G401.6 (cell line): Measurements from ENCODE around the gene PRICKLE1.
"Not testable (repeated sequence)": the region's sequence is repeated elsewhere in the genome, so short reads cannot be mapped to it uniquely, and the experiment has no call there.

Experiments
- FAIRE-seq: peaks from 2 replicates; lab custom pipeline; 2012; peaks lifted over from hg19 to GRCh38; lab: Jason Lieb, UNC

Gene PRICKLE1

DNA sequence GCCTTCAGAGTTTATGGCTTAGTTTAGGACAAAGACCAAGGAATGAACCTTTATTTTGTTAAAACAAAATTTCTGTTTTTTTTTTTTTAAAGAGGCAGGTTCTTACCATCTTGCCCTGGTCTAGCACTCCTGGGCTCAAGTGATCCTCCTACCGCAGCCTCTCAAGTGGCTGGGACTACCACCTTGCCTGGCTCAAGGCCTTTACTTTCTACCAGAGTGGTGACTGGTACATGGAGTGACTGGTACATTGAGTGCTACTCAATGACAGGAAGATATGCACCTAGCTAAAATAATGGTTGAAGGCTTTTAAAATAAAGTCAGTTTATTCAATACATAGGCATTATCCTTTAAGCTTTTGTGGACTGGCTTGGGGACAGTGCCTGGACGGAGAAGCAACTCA lies 32.6 kb downstream of the PRICKLE1 start:
- no peak for FAIRE-seq

DNA sequence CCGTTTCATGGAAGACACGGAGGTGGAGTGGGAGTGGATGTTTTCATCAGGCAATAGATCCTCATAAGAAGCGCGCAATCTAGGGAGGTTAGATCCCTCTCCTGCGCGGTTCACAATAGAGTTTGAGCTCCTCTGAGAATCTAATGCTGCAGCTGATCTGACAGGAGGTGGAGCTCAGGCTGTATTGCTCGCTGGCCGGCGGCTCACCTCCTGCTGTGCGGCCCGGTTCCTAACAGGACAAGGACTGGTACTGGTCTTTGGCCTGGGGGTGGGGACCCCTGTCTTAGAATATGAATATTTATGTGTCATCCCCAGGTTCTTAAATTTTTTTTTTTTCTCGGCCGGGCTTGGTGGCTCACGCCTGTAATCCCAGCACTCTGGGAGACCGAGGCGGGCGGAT lies 36.7 kb downstream of the PRICKLE1 start:
- no peak for FAIRE-seq

DNA sequence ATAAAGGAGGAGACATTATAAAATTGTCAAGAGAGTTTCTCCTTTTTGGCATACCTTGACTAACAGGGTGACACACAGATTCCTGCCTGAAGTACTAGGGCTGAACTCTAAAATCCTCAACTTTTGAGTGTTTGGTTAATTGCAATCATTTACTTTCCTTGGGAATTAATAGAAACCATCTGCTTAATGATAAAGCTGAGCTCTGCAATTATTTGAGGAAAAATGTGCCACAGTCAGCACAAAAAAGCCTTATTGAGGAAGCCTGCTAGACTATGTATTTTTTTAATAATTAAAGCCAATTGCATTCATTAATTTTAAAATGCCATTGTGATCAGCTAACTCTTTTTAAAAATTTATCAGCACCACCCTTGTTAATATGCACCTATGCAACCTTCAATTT lies 38.7 kb downstream of the PRICKLE1 start:
- FAIRE-seq = no peak

DNA sequence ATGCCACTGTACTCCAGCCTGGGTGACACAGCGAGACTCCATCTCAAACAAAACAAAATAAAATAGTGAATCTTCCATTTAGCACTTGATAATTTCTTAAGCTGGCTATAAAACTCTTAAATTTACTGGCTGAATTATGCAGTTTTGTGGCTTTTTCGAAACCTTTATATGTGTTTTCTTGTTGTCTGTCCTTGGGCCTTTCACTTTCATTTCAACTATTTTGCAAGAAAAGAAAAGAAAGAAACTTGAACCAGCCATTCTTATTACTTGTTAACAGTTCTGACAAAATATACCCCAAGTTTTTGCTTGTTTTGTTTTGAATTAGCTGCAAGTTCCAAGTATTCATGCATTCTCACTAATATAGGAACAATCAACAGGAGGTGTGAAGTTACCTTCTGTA lies 42.8 kb downstream of the PRICKLE1 start:
- no peak for FAIRE-seq

DNA sequence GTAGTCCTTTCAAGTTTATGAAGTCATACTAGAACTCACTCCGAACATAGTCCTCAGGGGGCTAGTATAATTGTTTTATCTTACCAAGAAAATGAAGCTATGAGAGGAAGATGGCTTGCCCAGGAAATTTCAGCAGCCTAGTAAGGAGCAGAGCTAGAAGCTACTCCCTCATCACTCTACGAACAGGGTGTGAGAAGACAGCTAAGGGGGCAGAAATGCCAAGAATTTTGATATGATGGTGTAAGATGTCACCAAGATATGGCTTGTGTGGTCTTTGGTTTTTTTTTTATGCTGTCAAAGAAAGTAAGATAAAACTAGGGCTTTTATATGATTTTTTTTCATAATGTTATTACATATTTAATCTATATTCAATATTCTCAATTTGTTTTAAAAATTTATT lies 47.6 kb downstream of the PRICKLE1 start:
- no peak for FAIRE-seq

DNA sequence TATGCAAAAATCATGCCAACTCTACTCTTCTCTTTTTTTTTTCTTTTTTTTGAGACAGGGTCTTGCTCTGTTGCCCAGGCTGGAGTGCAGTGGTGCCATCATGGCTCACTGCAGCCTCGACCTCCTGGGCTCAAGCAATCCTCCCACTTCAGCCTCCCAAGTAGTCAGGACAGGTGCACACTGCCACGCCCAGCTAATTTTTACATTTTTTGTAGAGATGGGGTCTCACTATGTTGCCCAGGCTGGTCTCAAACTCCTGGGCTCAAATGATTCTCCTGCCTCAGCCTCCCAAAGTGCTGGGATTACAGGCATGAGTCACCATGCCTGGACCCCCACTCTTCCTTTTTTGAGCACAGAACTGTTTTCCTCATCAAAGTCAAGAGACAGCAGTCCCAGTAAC lies 48.2 kb downstream of the PRICKLE1 start:
- not testable (repeated sequence) for FAIRE-seq

DNA sequence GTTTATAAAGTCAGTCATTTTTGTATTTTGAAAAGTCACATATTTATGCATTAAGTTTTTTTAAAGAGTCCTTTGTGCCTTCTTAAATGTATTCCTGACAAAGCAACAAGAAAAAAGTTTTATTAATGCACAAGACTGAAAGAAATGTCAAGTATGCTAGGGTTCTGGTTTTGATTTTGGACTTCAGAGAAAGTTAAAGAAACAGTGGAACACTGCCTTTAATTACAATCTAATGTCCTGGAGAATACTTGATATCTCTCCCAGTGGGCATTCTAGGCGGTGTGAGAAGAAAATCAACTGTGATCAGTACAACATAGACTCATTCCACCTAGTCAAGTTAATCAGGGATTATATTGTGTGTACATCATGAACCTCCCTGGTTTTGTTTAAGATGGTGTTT lies 49.9 kb downstream of the PRICKLE1 start:
- FAIRE-seq = no peak

DNA sequence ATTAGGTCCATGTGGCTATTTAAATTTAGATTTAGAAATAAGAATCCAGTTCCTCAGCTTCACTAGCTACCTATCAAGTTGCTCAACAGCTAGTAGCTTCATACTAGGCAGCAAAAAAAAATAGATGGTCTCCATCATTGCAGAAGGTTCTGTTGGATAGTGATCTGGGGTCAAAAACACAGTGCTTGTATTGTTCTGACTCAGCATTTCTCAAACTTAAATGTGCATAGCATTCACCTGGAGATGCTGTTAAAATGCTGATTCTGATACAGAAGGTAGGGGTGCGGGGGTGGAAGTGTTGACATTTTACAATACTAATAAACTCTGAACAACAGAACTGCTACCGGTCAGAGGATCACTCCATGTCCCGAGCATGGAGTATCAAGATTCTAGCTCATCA lies 51.3 kb downstream of the PRICKLE1 start:
- FAIRE-seq = no peak

DNA sequence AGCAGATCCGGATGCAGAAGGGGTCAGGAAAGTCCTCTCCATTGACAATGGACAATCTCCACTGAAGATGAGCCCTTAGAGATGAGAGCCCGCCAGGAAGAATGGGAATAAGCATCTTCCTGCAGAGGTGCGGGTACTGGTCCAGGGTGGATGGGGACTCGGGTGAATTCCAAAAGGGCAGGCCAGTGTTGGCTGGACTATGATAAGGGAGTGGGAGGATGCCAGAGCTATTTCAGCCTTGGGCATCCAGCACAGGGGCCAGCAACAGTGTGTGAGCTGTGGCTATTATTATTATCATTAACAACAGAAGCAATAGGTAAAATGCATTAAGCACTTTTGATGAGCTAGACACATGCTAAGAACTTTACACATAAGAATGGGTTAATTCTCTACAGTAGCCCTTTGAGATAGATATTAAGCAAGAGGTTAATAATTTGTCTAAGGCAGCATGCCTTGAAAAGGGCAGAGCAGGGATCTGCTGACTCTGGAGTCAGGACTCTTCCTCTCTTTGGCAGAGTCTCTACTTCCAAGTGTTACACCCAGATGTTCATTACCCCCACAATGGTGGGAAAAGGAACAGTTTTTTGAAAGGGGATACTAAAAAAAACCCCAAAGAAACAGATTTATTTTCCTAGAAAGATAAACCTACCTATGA lies 55.2 kb downstream of the PRICKLE1 start:
- no peak for FAIRE-seq

DNA sequence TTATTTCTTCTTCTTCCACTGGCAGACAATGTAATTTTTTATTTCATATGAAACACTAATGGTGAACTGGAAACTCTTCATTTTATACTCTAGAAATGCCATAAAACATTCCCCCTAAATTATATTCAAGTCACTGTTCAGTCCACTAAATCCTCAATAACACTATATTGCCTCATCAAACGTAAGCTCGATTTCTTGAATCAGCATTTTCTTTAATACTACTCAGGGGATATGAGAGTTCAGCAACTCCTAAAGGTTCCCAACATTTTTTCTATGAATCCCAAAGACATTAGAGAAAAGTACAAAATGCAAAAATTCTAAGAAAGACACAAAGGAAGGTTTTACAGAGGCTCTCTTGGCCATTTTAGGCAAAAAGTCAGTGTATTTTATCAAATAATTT lies 59.3 kb downstream of the PRICKLE1 start:
- FAIRE-seq = no peak

DNA sequence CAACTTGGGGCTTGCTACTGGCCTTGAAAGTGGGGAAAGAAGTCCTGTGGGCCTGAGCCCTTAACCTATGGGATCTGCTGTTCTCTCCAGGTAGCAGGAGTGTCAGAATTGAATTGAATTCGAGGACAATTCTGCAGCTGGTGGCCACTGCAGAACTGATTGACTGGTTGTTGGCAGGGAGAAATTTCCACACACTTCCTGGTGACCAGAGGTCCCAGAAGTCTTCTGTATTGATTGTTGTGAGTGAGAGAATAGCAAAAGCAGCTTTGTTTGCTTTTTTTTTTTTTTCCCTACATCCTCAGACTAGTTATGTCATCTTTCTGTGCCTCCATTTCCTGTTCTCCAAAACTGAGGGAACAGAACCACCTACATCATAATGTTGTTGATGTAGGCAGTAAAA lies 64.1 kb downstream of the PRICKLE1 start:
- FAIRE-seq = no peak

DNA sequence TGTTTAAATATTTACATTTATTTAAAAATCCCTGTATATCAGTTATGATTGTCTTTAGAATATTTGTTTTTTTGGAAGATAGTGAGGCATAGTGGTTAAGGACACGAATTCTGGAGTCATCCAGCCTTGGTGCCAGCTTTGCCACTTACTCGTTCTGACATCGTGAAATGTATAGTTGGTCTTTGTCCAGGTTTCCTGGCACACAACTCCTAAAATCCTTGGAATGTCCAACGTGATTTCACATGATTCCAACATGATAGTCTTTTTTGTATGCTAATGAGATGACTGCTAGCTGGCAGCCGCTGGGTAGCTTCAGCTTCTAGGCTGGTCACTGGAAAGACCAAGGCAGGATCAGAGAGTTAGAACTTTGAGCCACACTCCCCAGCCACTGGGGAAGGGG lies 64.8 kb downstream of the PRICKLE1 start:
- no peak for FAIRE-seq

DNA sequence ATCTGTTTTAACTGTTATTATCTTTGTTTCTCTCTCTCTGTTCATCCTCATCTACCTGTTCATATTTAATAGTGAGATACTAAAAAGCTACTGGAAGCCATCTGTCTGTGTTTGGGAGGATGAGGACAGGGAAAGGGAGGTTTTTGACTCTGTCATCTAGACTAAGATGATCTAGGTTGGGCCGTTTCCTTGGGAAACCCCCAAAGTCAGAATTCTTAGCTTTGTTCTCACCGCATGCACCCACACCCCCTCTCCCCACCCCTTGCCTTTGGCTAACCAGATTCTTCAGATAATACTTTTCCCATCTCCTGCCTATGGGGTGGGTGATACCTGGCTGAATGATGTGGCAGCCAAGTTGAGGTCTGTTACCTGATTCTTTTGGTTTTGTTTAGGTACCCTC lies 73.0 kb downstream of the PRICKLE1 start:
- no peak for FAIRE-seq

DNA sequence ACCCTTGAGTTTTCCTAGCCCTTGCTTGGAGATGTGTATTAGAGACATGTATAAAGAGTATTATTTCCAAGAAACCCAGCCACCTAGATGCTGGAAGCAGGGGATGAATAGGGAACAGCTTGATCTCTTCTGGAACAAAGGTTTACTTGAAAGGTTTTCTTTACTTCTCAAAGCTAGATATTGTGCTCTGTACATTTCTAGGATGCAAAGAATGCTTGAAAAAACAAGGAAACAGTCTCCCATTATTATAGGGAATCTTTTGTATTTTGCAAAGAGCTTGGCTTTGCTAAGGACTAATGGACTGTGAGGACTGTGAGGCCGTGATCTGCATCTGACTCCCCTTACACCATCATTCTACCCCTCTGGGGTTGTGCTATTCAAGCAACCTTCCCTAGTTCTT lies 77.9 kb downstream of the PRICKLE1 start:
- no peak for FAIRE-seq

DNA sequence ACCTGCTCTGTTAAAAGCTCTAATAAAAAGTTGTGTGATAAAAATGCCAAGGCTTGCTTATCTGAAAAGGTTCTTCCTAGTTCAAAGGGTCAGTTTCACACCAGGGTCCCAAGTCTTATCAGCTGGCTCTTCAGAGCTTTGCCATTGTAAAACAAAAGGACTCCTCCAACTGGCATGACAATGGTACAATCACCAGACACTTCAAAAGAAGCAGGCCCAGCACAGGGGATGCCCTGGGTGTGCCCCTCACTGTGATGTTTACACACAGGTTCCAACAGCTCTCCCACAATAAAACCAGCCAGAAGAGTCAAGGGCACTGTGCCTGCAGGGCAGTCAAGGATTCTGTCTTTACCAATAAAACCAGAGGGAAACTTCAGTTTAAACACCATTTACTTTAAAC lies 78.7 kb downstream of the PRICKLE1 start:
- no peak for FAIRE-seq

DNA sequence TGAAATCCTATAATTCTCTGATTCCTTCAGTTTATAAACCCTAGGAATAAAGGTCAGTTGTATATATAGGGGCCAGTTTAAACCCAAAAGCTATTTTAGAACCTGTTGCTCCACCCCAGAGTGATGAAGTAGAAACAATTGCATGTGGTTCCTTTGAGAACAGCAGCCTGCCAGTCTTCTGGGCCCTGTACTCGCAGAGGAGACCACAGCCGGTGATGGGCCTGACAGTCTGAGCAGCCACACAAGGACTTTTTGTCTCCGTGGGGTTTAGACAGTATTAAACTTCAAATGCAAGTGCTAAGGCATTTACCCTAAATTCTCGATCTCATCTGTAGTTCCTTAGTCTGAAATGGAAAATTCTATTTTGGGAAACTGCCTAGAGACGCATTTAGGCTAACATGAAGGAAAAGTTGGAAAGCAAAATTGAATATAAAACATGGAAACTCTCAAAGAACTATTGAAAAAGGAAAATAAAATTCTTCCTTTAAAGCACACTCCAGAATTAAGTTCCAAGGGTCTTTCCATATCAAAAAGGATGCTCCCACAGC lies 80.6 kb downstream of the PRICKLE1 start:
- FAIRE-seq = no peak

DNA sequence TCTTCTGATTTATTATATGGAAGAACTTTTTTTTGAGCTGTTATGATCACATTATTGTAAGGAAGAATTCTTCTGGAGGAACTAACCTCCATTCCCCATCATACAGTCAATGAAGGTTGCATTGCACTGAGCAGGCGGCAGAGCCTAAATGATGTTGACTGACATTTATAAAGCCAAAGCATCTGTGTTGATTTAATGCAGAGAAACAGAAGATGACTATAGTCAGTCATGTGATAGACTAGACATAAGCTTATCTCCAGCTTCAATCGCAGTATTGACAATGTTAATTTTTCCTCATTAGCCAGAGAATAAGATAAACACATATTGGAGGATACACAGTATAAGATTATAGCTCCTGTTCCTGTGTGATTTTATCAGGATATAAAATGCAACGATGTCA lies 82.0 kb downstream of the PRICKLE1 start:
- no peak for FAIRE-seq

DNA sequence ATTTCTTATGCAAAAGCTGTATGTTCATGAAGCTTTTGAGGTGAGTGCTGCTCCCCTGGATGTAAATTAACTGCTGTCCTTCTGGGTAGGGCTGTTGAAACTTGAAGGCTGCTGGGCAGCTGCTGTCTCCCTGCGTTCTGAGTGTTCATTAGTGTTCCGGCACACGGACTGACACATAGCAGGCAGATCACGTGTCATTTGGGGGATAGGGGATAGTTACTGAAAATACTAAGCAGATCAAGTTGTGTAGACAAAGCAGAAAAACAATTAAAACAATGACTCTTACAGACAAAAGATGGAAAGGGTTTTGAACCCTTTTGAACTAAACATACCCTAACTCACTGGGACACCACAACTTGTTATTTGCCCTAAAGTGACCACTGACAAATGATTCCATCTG lies 82.5 kb downstream of the PRICKLE1 start:
- FAIRE-seq = no peak

DNA sequence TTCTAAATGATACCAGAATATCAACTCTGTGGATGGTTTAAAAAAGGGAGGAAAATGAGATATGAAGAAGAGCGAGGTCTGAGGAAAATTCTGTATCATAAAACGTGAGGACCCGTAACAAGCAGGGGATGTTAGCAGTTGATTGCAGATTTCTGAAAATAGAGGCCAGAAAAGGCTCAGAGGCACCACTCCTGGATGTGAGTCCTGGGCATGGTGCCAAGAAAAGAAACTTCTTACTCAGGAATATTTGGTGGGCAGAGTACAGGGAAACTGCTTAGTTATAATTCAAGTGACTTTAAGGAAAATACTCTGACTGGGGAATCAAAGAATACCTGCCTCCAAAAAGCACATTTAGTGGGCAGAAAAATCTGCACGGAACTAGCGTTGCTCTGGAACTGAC lies 85.5 kb downstream of the PRICKLE1 start:
- FAIRE-seq = no peak

DNA sequence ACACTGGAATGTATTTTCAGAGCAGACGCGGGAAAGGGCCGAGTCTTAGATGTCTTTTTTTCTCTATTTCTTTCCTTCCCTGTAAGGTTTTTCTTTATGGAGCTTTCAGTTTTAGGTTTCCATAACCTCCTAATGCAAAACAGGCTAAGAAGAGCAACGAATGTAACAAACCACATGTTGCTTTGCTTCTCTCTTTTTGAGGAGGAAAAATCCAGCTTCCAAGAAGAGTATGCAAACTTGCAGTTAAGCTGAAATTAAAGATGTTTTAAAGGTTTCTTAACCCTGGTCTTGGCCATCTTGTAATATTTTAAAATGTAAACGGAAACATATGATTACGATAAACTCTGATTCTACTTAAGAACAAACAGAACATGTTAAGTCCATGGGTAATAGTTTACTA lies 86.9 kb downstream of the PRICKLE1 start:
- FAIRE-seq = no peak

DNA sequence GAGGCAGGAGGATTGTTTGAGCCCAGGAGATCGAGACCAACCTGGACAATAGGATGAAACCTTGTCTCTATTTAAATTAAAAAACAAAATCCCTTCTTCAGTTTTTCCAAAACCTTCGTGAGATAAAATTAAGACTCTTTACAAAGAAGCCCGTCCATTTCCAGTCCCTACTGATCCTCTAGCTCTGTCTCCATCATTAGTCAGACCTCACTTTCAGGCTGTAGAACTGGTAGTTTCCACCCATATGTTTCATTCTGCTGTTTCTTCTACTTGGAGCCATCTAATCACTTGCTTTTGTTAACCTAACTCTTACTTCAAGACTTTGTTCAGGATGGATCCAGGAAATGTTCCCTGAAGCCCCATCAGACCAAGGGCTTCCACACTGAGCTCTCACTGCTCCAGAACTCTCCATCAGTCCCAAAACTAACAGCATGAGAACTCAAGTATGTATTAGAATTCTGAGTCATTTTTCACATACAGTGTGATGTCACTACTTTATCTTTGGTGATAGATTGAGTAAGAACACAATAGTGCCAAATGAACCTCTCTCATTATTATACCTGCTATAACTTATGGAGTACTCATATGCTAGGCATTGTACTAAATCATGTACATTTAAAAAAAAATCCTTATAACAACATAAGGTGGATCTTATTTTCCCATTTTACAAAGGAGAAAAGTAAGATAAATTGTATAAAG lies 90.8 kb downstream of the PRICKLE1 start:
- no peak for FAIRE-seq

DNA sequence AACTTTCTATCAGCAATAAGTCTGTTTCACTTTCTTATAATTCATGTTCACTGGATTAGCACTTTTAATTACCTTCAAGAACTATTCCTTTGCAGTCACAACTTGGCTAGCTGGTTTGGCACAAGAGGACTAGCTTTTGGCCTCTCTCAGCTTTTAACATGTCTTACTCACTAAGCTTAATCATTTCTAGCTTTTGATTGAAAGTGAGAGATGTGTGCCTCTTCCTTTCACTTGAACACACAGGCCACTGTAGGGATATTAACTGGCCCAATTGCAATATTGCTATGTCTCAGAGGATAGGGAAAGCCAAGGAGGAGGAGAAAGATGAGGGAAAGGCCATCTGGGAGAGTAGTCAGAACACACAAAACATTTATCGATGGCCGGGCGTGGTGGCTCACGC lies 92.7 kb downstream of the PRICKLE1 start:
- no peak for FAIRE-seq

DNA sequence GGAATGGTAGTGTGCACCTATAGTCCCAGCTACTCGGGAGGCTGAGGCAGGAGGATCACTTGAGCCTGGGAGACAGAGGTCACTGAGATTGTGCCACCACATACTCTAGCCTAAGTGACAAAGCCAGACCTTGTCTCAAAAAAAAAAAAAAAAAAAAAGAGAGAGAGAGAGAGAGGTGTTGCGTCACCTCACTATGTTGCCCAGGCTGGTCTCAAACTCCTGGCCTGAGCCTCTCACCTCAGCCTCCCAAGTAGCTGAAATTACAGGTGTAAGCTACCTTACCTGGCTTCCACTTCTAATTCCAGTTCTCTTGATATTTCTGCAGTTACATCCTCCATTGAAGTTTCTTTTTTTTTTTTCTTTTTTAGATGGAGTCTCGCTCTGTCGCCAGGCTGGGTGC lies 94.3 kb downstream of the PRICKLE1 start:
- FAIRE-seq = no peak

DNA sequence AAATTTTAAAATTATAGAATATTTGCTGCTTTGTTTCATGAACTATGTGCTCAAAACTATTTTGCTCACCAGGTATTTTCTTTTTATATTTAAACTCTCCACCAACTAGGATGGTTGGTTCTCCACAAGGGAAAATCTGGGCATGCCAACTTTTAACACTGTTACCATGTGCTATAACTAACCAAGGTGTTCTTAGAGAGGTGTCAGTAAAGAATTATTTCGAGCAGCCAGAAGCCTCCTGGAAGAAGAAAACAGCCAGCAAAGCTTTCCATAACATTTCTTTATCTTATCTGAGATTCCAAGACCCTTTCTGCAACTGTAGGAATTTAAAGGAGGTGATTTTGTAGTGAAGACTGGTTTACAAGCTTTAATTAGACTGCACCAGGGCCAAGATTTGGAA lies 97.3 kb downstream of the PRICKLE1 start:
- FAIRE-seq = no peak
